KMS-11 (cell line): ENCODE results near the gene KLHL14.

Source experiments
- H2AFZ ChIP-seq: fragments of 200-600 bp; sonication (generic); 2 replicates; pipeline ENCODE4 v1.6.1; 2016; ENCODE audit warnings: antibody characterized with exemption, mixed run types, low read depth
- H3K27ac ChIP-seq: fragments of 200-600 bp; sonication (generic); 2 replicates; pipeline ENCODE4 v1.6.1; 2016; ENCODE audit warnings: mild to moderate bottlenecking, mixed run types
- H3K27me3 ChIP-seq: fragments of 200-600 bp; sonication (generic); 2 replicates; pipeline ENCODE4 v1.6.1; 2017; ENCODE audit warnings: mild to moderate bottlenecking, low read depth, mixed run types, moderate library complexity; ENCODE audit not compliant: insufficient read depth
- H3K36me3 ChIP-seq: fragments of 200-600 bp; sonication (generic); 2 replicates; pipeline ENCODE4 v1.6.1; 2017; ENCODE audit warnings: mild to moderate bottlenecking, mixed run types; ENCODE audit not compliant: insufficient read depth
- H3K4me1 ChIP-seq: fragments of 200-600 bp; sonication (generic); 2 replicates; pipeline ENCODE4 v1.6.1; 2016; ENCODE audit warnings: mild to moderate bottlenecking, low read depth, mixed run types; ENCODE audit not compliant: poor library complexity, severe bottlenecking
- H3K4me2 ChIP-seq: fragments of 200-600 bp; sonication (generic); 2 replicates; pipeline ENCODE4 v1.7.0; 2016; ENCODE audit warnings: mild to moderate bottlenecking, mixed run types
- H3K4me3 ChIP-seq: fragments of 200-600 bp; sonication (generic); IDR thresholded peaks from 2 replicates; pipeline ENCODE4 v1.6.1; 2017; ENCODE audit warnings: low read depth, low read length, mixed read lengths; ENCODE audit not compliant: insufficient read depth
- H3K79me2 ChIP-seq: fragments of 200-600 bp; sonication (generic); 2 replicates; pipeline ENCODE4 v1.6.1; 2016; ENCODE audit warnings: low read depth, mixed run types; ENCODE audit not compliant: insufficient read depth
- H3K9ac ChIP-seq: fragments of 200-600 bp; sonication (generic); 2 replicates; pipeline ENCODE4 v1.6.1; 2016; ENCODE audit warnings: mild to moderate bottlenecking, mixed run types
- H4K20me1 ChIP-seq: fragments of 200-600 bp; sonication (generic); 2 replicates; pipeline ENCODE4 v1.6.1; 2016; ENCODE audit warnings: mild to moderate bottlenecking, mixed run types; ENCODE audit not compliant: insufficient read depth
- CTCF ChIP-seq: fragments of 200-600 bp; sonication (generic); conservative IDR thresholded peaks from 2 replicates; pipeline ENCODE4 v1.6.1; 2017; ENCODE audit warnings: low read depth, mild to moderate bottlenecking, antibody characterized with exemption, low read length, moderate library complexity, mixed read lengths

Gene KLHL14

GRCh38 chr18:32777049-32777448 is 4.2 kb upstream of the KLHL14 start:
- no peaks in the 10 kb centered on the region for H3K36me3 ChIP-seq
- H3K79me2 ChIP-seq: no peaks in the 10 kb centered on the region
- H3K27me3 ChIP-seq: no peaks in the 10 kb centered on the region
- H3K27ac ChIP-seq: no peak overlapping the region
- no peak overlapping the region for H2AFZ ChIP-seq
- H3K4me2 ChIP-seq: no peak overlapping the region
- no peaks in the 10 kb centered on the region for H4K20me1 ChIP-seq
- no peak overlapping the region for H3K9ac ChIP-seq
- no peak overlapping the region for H3K4me3 ChIP-seq
- TF ChIP-seq CTCF: no peak
- no peaks in the 10 kb centered on the region for H3K4me1 ChIP-seq

GRCh38 chr18:32776561-32776960 is 3.7 kb upstream of the KLHL14 start:
- Histone ChIP-seq H3K79me2 (no peaks in the 10 kb centered on the region), H3K27ac (no peak overlapping the region), H2AFZ (no peak overlapping the region), H3K9ac (no peak overlapping the region), H3K27me3 (no peaks in the 10 kb centered on the region), H3K4me1 (no peaks in the 10 kb centered on the region), H3K4me3 (no peak overlapping the region), H4K20me1 (no peaks in the 10 kb centered on the region), H3K36me3 (no peaks in the 10 kb centered on the region), H3K4me2 (no peak overlapping the region)
- no peak for TF ChIP-seq CTCF

- H3K9ac ChIP-seq: no peak overlapping the region
- TF ChIP-seq CTCF: no peak
- no peak overlapping the region for H3K4me3 ChIP-seq
- no peaks in the 10 kb centered on the region for H4K20me1 ChIP-seq
- H3K4me1 ChIP-seq: no peaks in the 10 kb centered on the region
- no peaks in the 10 kb centered on the region for H3K79me2 ChIP-seq
- no peaks in the 10 kb centered on the region for H3K36me3 ChIP-seq
- H3K27ac ChIP-seq: no peak overlapping the region
- no peak overlapping the region for H3K4me2 ChIP-seq
- H2AFZ ChIP-seq: no peak overlapping the region
- H3K27me3 ChIP-seq: no peaks in the 10 kb centered on the region
These were observed 2.8 kb upstream of the KLHL14 start for GRCh38 chr18:32775628-32776027.

- Histone ChIP-seq H3K27ac (no peak overlapping the region), H2AFZ (no peak overlapping the region), H3K4me3 (no peak overlapping the region), H3K79me2 (no peaks in the 10 kb centered on the region), H3K36me3 (no peaks in the 10 kb centered on the region), H3K4me1 (no peaks in the 10 kb centered on the region), H3K4me2 (no peak overlapping the region), H3K27me3 (no peaks in the 10 kb centered on the region), H4K20me1 (no peaks in the 10 kb centered on the region), H3K9ac (no peak overlapping the region)
- TF ChIP-seq CTCF: no peak
These were observed 524 bp upstream of the KLHL14 start for GRCh38 chr18:32773382-32773712.
